Measurements from ENCODE around the gene SCRT2. TPM values are rescaled to one million over a fixed set of nuclear protein-coding genes. Genes with fewer than 3 reads are reported as not detected.
"Not testable (repeated sequence)": the region's sequence is repeated elsewhere in the genome, so short reads cannot be mapped to it uniquely, and the experiment has no call there.

SCRT2 gene
- total and polyA plus RNA-seq, 12 donors: not detected

DNA sequence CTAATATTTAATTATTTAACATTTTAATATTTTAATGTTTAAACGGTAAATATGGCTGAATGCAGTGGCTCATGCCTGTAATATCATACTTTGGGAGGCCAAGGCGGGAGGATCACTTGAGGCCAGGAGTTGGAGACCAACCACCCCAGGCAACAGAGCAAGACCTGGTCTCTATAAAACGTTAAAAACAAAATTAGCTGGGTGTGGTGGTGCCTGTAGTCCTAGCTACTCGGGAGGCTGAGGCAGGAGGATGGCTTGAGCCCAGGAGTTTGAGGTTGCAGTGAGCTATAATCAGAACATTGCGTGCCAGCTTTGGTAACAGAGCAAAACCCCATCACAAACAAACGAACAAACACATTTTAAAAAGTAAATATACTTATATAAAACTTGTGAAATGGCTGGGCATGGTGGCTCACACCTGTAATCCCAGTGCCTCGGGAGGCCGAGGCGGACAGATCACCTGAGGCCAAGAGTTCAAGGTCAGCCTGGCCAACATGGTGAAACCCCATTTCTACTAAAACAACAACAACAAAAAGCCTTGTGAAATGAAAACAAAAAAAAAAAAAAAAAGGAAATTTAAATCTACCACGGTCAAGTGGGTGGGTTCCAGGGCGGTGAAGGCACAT, 30.8 kb downstream of the SCRT2 start:
- Histone ChIP-seq H3K9me3 (replicated peaks in 1 of 3) (no peaks in the 10 kb centered on the region), H3K4me3 (no peak overlapping the region), H3K4me1 (replicated peaks in 1 of 2) (peaks cover 22 to 25% of the 10 kb centered on the region in 2 donors), H3K36me3 (replicated peaks in 1 of 2) (peaks cover 0 to 26% of the 10 kb centered on the region in 2 donors), H3K27me3 (no peaks in the 10 kb centered on the region), H3K27ac (no peak overlapping the region)
- WGBS, 4 donors: 70 to 81% (median 74%) methylated on average over 11 of the region's 11 CpGs
- no peak for TF ChIP-seq POLR2A (IDR thresholded peaks at IDR 0.05)
- TF ChIP-seq, protein P1, sequence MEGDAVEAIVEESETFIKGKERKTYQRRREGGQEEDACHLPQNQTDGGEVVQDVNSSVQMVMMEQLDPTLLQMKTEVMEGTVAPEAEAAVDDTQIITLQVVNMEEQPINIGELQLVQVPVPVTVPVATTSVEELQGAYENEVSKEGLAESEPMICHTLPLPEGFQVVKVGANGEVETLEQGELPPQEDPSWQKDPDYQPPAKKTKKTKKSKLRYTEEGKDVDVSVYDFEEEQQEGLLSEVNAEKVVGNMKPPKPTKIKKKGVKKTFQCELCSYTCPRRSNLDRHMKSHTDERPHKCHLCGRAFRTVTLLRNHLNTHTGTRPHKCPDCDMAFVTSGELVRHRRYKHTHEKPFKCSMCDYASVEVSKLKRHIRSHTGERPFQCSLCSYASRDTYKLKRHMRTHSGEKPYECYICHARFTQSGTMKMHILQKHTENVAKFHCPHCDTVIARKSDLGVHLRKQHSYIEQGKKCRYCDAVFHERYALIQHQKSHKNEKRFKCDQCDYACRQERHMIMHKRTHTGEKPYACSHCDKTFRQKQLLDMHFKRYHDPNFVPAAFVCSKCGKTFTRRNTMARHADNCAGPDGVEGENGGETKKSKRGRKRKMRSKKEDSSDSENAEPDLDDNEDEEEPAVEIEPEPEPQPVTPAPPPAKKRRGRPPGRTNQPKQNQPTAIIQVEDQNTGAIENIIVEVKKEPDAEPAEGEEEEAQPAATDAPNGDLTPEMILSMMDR (IDR thresholded peaks at IDR 0.05): no peak
- intact Hi-C loops (cut with DNase I): loop anchor here (5.0 kb wide), 1 partner anchor 83 kb away; no protein-coding TSS in a partner anchor
- no peak for DNase-seq

GRCh38 chr20:642398-643174, 33.0 kb downstream of the SCRT2 start:
- Histone ChIP-seq H3K36me3 (replicated peaks in 1 of 2) (peaks cover 0 to 4% of the 10 kb centered on the region in 2 donors), H3K27ac (peak overlapping the region in 1 of 5 donors; percentile 21), H3K9me3 (replicated peaks in 1 of 3) (no peaks in the 10 kb centered on the region), H3K27me3 (no peaks in the 10 kb centered on the region), H3K4me3 (peak overlapping the region in 2 of 4 donors; percentile 16 to 53), H3K4me1 (replicated peaks in 1 of 2) (peaks cover 22 to 25% of the 10 kb centered on the region in 2 donors)
- peak in 3 of 7 donors; percentile 17 to 39 (median 25) for DNase-seq
- intact Hi-C loops (cut with DNase I): loop anchor here in 1 of 2 donors (5.0 kb wide), 1 partner anchor 80 kb away; no protein-coding TSS in a partner anchor
- TF ChIP-seq POLR2A (IDR thresholded peaks at IDR 0.05): no peak
- TF ChIP-seq, protein P1 (IDR thresholded peaks at IDR 0.05): no peak
- WGBS, 4 donors: 5 to 27% (median 11%) methylated on average over 7 to 57 of the region's 57 CpGs

DNA sequence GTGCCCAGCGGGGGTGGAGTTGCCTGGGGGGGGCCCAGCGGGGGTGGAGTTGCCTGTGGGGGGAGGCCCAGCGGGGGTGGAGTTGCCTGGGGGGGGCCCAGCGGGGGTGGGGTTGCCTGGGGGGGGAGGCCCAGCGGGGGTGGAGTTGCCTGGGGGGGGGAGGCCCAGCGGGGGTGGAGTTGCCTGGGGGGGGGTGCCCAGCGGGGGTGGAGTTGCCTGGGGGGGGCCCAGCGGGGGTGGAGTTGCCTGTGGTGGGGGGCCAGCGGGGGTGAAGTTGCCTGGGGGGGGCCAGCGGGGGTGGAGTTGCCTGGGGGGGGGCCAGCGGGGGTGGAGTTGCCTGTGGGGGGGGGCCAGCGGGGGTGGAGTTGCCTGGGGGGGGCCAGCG, 33.6 kb downstream of the SCRT2 start:
- not testable (repeated sequence) for H3K9me3 ChIP-seq (replicated peaks in 1 of 3); H3K36me3 ChIP-seq (replicated peaks in 1 of 2); DNase-seq; H3K27me3 ChIP-seq; H3K27ac ChIP-seq
- Histone ChIP-seq H3K4me1 (replicated peaks in 1 of 2) (peaks cover 22 to 25% of the 10 kb centered on the region in 2 donors), H3K4me3 (peak overlapping the region in 1 of 4 donors; percentile 53)
- 15% methylated on average over 5 of the region's 13 CpGs; no CpG with 5 or more reads in 3 of the 4 donors for WGBS, 4 donors
- intact Hi-C loops (cut with DNase I): loop anchor here in 1 of 2 donors (5.0 kb wide), 1 partner anchor 80 kb away; no protein-coding TSS in a partner anchor

DNA sequence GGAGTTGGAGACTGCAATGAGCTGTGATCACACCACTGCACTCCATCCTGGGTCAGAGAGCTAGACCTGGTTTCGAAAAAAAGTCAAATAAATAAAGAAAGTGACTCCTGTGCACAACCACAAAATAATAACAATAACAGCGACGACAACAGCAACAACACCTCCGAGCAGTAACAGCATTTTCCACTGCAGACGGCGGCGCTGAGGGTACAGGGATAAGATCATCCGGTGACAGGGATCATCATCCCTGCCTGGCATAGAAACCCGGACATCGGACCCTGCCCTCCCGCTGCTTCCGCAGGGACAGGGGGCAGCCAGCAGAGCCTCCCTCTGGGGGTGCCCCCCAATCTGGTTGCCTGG, 34.1 kb downstream of the SCRT2 start:
- intact Hi-C loops (cut with DNase I): loop anchor here in 1 of 2 donors (5.0 kb wide), 1 partner anchor 79 kb away; no protein-coding TSS in a partner anchor
- no peak for TF ChIP-seq POLR2A (IDR thresholded peaks at IDR 0.05)
- TF ChIP-seq, protein P1 (IDR thresholded peaks at IDR 0.05): no peak
- 24 to 49% (median 35%) methylated on average over 8 to 12 of the region's 12 CpGs for WGBS, 4 donors
- peaks cover 17 to 20% of the 10 kb centered on the region in 2 donors for H3K4me1 ChIP-seq (replicated peaks in 1 of 2)
- H3K4me3 ChIP-seq: no peak overlapping the region
- no peak overlapping the region for H3K27ac ChIP-seq
- no peaks in the 10 kb centered on the region for H3K36me3 ChIP-seq (replicated peaks in 1 of 2)
- H3K27me3 ChIP-seq: no peaks in the 10 kb centered on the region
- no peaks in the 10 kb centered on the region for H3K9me3 ChIP-seq (replicated peaks in 1 of 3)
- DNase-seq: peak in 2 of 7 donors; percentile 27 to 37
